PC-3 (cell line): ENCODE measurements around the gene PLCB4. TPM values are rescaled to one million over a fixed set of nuclear protein-coding genes. Genes with fewer than 3 reads are reported as not detected.

Experiments used
- ATAC-seq: fragments of 200-7000 bp; cut with Tn5 transposase; 2 replicates; pipeline ENCODE4 v1.9.1; 2020; ENCODE audit warnings: mild to moderate bottlenecking, moderate library complexity
- BruUV-seq: library from RNA; stranded (reverse); fragments of 400-500 nt; replicated peaks from 2 replicates; lab custom pipeline; 2021; lab: Mats Ljungman, UMichigan
- CTCF ChIA-PET: fragments of 300-600 bp; sonication (Branson Sonifier 250); formaldehyde crosslinking; loops from one replicate; lab custom pipeline; 2022; ENCODE audit warnings: antibody characterized with exemption; lab: Charles Lee
- POLR2A ChIA-PET: fragments of 300-600 bp; sonication (Branson Sonifier 250); formaldehyde crosslinking; loops from one replicate; lab custom pipeline; 2022; ENCODE audit warnings: antibody characterized with exemption; ENCODE audit not compliant: unreplicated experiment; lab: Charles Lee
- DNase-seq: peaks from one replicate; pipeline ENCODE4 v3.0.0-alpha.2; 2015
- H2AFZ ChIP-seq: fragments of 300-600 bp; sonication (generic); 2 replicates; pipeline ENCODE4 v1.6.0; 2016; ENCODE audit warnings: antibody characterized with exemption, low read length
- H3F3A ChIP-seq: fragments of 300-600 bp; sonication (generic); one replicate; pipeline ENCODE4 v1.6.0; 2017; ENCODE audit warnings: antibody characterized with exemption, low read length, control low read depth, mild to moderate bottlenecking; ENCODE audit not compliant: unreplicated experiment
- H3K27ac ChIP-seq: fragments of 300-600 bp; sonication (generic); 2 replicates; pipeline ENCODE4 v1.5.1; 2016; ENCODE audit warnings: mild to moderate bottlenecking, low read length
- H3K27me3 ChIP-seq: fragments of 300-600 bp; sonication (generic); 2 replicates; pipeline ENCODE4 v1.6.1; 2016; ENCODE audit warnings: low read length, mixed read lengths
- H3K36me3 ChIP-seq: fragments of 300-600 bp; sonication (generic); 2 replicates; pipeline ENCODE4 v1.6.1; 2016; ENCODE audit warnings: low read depth, mixed run types, low read length, mixed read lengths
- H3K4me1 ChIP-seq: fragments of 300-600 bp; sonication (generic); 2 replicates; pipeline ENCODE4 v1.5.1; 2016; ENCODE audit warnings: low read length; ENCODE audit not compliant: insufficient read depth
- H3K4me2 ChIP-seq: fragments of 300-600 bp; sonication (generic); 2 replicates; pipeline ENCODE4 v1.6.0; 2016; ENCODE audit warnings: low read length
- H3K4me3 ChIP-seq: fragments of 300-600 bp; sonication (generic); 2 replicates; pipeline ENCODE4 v1.5.1; 2016; ENCODE audit warnings: mild to moderate bottlenecking, low read length, mixed read lengths
- H3K79me2 ChIP-seq: fragments of 300-600 bp; sonication (generic); 2 replicates; pipeline ENCODE4 v1.6.1; 2017; ENCODE audit warnings: low read length, mixed read lengths
- H3K9ac ChIP-seq: fragments of 300-600 bp; sonication (generic); 2 replicates; pipeline ENCODE4 v1.6.0; 2016; ENCODE audit warnings: mild to moderate bottlenecking, low read length
- H3K9me2 ChIP-seq: fragments of 300-600 bp; sonication (generic); replicated peaks from 2 replicates; pipeline ENCODE4 v1.6.1; 2016; ENCODE audit warnings: mixed run types, low read length, mixed read lengths
- H3K9me3 ChIP-seq: fragments of 300-600 bp; sonication (generic); 2 replicates; pipeline ENCODE4 v1.6.1; 2016; ENCODE audit warnings: low read length, mixed read lengths
- H4K20me1 ChIP-seq: fragments of 300-600 bp; sonication (generic); 2 replicates; pipeline ENCODE4 v1.6.1; 2016; ENCODE audit warnings: low read length, mixed read lengths
- CTCF ChIP-seq: fragments of 300-600 bp; sonication (generic); conservative IDR thresholded peaks from 2 replicates; pipeline ENCODE4 v1.5.1; 2017; ENCODE audit warnings: antibody characterized with exemption, low read depth, mild to moderate bottlenecking, low read length
- EZH2 ChIP-seq: fragments of 300-600 bp; sonication (generic); IDR thresholded peaks from one replicate; pipeline ENCODE4 v1.6.1; 2017; ENCODE audit warnings: antibody characterized with exemption, mild to moderate bottlenecking, low read length; ENCODE audit not compliant: unreplicated experiment
- EZH2phosphoT487 ChIP-seq: fragments of 300-600 bp; sonication (generic); IDR thresholded peaks from 2 replicates; pipeline ENCODE4 v1.6.1; 2018; ENCODE audit warnings: mild to moderate bottlenecking, antibody characterized with exemption, low read length, borderline replicate concordance
- intact Hi-C: fragments of 100-400 bp; cut with micrococcal nuclease; formaldehyde crosslinking; loops from 2 replicates; pipeline ENCODE4 v1.9.0; 2023
- total RNA-seq: library from RNA; depleted of rRNA; stranded (reverse); fragments of >200 nt; gene quantifications from 2 replicates; pipeline ENCODE4 v1.2.3, GENCODE V29; 2014

The PLCB4 gene
- total RNA-seq, 1 experiment from 2014 or later = 25.4 TPM

- TF ChIP-seq EZH2phosphoT487 = no peak
- TF ChIP-seq CTCF = no peak
- TF ChIP-seq EZH2 = no peak
- no peaks in the 10 kb centered on the region for H3K79me2 ChIP-seq
- no peak overlapping the region for H3K27ac ChIP-seq
- BruUV-seq = no TSS peak
- POLR2A ChIA-PET = no interaction called here
- ATAC-seq (no peak), DNase-seq (no peak)
- H3K9me2 ChIP-seq = no peaks in the 10 kb centered on the region
- H3F3A ChIP-seq = no peaks in the 10 kb centered on the region
- no peak overlapping the region for H3K9ac ChIP-seq
- CTCF ChIA-PET = no interaction called here
- no peaks in the 10 kb centered on the region for H3K27me3 ChIP-seq
- H4K20me1 ChIP-seq = no peaks in the 10 kb centered on the region
- no peak overlapping the region for H3K4me2 ChIP-seq
- H3K4me1 ChIP-seq = peaks cover 10% of the 10 kb centered on the region
- intact Hi-C loops = no loop called here
- H3K9me3 ChIP-seq = no peaks in the 10 kb centered on the region
- 0 out of 2 replicates have a peak, but pooled peaks cover 3% of the 10 kb centered on the region for H3K36me3 ChIP-seq
- H3K4me3 ChIP-seq = no peak overlapping the region
- H2AFZ ChIP-seq = no peak overlapping the region
These were observed 79.4 kb downstream of the PLCB4 start for GRCh38 chr20:9148291-9148690.

DNA sequence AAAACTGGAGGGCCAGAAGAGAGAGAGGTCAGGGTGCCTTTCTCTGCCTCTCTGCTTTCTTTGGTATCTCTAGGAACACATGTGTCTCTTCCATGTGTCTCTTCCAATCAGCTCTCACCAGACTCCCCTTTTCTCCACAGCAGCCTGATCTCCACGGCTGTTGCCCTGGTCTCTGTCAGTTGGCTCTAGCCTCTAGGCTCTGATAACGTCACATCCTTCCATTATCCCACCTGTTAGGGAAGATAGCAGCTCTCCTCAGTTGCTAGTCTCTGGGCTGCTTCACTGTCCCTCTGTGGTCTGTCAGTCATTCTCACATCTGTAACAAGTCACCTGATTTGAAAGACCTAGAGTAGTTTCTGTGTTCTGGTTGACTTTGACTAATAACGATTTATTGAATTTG, 80.2 kb downstream of the PLCB4 start:
- BruUV-seq = no TSS peak
- CTCF ChIA-PET = no interaction called here

More for the DNA sequence above, 80.2 kb downstream of the PLCB4 start:
- Histone ChIP-seq H3K4me3 (no peak overlapping the region), H3K79me2 (no peaks in the 10 kb centered on the region), H4K20me1 (no peaks in the 10 kb centered on the region), H3K4me2 (no peak overlapping the region), H3K9me2 (no peaks in the 10 kb centered on the region), H3K9ac (no peak overlapping the region), H3K36me3 (0 out of 2 replicates have a peak, but pooled peaks cover 3% of the 10 kb centered on the region), H2AFZ (no peak overlapping the region), H3K9me3 (no peaks in the 10 kb centered on the region), H3K4me1 (peaks cover 10% of the 10 kb centered on the region), H3K27ac (no peak overlapping the region), H3K27me3 (no peaks in the 10 kb centered on the region), H3F3A (no peaks in the 10 kb centered on the region)
- no peak for DNase-seq
- POLR2A ChIA-PET = no interaction called here
- ATAC-seq = no peak
- no peak for TF ChIP-seq EZH2phosphoT487
- TF ChIP-seq CTCF = no peak
- no peak for TF ChIP-seq EZH2
- intact Hi-C loops = no loop called here
